Measurements from ENCODE around the gene STAT5A. TPM values are rescaled to one million over a fixed set of nuclear protein-coding genes. Genes with fewer than 3 reads are reported as not detected.

STAT5A gene
- total RNA-seq, 1 donor from 2014 or later = 130 TPM

DNA sequence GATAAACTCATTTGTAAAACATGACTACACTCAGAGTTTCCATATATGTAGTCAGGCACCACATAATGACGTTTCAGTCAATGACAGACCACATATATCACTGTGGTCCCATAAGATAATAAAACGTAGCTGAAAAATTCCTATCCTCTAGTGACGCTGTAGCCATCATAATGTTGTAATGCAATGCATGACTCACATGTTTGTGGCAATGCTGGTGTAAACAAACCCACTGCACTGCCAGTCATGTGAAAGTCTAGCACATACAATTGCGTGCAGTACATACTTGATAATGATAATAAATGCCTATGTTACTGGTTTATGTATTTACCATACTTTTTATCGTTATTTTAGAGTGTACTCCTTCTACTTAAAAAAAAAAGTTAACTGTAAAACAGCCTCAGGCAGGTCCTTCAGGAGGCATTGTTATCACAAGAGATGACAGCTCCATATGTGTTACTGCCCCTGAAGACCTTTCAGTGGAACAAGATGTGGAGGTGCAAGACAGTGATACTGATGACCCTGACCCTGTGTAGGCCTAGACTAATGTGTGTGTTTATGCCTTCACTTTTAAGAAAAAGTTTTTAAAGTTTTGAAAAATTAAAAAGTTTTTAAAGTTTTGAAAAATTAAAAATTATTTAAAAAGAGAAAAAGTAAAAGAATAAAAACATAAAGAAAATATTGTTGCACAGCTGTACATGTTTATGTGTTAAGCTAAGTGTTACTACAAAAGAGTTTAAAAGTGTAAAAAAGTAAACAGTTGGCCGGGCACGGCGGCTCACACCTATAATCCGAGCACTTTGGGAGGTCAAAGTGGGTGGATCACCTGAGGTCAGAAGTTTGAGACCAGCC, 21.2 kb upstream of the STAT5A start:
- DNase-seq (ENCODE audit: low spot score) = no peak

GRCh38 chr17:42268236-42268635, 20.1 kb upstream of the STAT5A start:
- no peak for DNase-seq (ENCODE audit: low spot score)

- DNase-seq (ENCODE audit: low spot score) = no peak
Measured at GRCh38 chr17:42270170-42270535, 18.1 kb upstream of the STAT5A start.

- DNase-seq (ENCODE audit: low spot score) = no peak
Measured at GRCh38 chr17:42270596-42270995, 17.7 kb upstream of the STAT5A start.

DNA sequence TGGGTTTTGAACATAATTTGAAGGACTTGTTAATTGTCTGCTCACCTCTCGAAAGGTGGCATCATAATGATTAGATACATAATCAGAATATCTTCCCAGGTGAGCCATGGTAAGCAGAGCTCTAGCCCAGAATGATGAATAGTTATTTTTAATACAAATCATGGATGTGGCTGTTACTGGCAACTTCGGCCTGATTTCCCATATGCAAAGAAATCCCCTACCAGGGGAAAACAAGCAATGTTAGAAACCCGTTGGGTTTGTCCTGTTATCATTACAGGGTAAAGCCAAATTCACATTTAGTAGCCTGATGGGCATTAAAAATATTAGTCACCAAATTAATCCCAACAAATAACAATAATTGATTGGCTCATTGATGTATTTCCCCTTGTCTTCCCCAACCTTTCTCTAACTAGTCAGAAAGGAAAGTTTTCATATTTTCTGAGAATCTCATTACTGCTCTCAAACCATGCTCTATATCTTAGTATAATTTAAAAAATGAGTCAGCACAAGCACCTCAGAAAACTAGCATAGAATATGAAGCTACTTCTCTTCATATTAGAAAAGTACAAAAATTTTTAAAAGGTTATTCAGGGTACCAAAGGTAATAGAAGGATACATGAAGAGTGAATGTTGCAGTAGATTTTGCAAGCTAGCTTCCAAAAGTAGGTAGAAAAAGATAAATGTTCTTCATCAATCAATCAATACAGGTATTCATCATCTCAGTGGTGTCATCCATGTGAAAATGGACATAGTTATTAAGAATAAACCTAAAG, 17.1 kb upstream of the STAT5A start:
- no peak for DNase-seq (ENCODE audit: low spot score)

DNA sequence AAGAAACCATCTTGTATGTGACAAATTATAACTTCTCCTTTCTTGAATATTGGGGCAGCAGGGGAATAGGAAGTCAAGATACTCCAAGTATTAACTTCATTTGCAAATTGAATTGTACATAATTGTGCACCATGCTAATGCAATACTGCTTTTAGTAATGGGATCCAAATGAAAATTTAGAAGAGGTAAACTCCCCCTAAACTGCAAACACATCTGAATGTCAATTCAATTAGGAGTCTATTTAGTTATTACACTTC, 16.6 kb upstream of the STAT5A start:
- DNase-seq (ENCODE audit: low spot score) = no peak

- no peak for DNase-seq (ENCODE audit: low spot score)
Measured at GRCh38 chr17:42272162-42272907, 16.0 kb upstream of the STAT5A start.

DNA sequence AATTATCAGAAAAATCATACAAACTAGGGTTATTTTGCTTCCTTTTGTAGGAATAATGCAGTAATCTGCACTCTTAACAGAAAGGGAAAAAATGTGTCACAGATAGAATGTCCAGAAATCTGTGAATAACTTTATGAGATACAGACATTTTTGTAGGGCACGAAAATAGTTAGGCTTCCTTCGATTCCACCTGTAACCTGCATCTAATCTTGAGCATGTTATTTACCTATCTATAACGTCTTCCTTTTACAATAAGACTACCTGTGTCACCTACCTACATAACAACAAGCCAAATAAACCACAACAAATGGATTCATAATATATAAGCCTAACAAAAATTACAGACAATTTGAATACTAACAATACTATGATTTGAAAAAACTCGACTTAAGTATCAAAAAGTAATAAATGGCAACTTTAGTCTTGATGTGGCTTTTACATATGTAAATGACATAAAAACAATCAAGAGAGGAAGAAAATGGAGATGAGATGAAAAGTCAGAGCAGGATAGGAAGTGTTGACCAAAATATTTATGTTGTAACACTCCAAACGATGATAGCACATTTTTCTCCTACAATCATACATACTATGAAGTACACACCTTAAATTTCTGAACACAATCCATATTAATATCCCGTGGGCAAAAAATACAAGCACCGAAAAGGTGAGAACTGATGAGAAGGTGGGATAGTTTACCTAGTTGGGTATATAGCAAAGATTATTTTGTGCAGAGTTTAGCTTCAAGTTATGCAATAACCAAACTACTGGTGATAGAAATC, 14.6 kb upstream of the STAT5A start:
- no peak for DNase-seq (ENCODE audit: low spot score)

DNA sequence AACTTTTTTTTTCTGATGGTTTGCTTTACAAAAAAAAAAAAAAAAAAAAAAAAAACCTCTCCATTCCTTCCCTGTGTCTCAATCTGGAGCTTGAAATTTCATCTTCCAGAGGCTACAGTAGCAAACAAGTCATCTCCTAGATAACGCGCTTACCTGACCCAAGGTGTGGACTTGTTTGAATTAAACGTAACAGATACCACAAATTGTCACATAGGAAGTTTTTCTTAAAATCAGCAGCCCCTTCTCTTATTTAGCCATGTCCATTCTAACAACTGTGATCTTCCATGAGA, 14.1 kb upstream of the STAT5A start:
- no peak for DNase-seq (ENCODE audit: low spot score)

DNA sequence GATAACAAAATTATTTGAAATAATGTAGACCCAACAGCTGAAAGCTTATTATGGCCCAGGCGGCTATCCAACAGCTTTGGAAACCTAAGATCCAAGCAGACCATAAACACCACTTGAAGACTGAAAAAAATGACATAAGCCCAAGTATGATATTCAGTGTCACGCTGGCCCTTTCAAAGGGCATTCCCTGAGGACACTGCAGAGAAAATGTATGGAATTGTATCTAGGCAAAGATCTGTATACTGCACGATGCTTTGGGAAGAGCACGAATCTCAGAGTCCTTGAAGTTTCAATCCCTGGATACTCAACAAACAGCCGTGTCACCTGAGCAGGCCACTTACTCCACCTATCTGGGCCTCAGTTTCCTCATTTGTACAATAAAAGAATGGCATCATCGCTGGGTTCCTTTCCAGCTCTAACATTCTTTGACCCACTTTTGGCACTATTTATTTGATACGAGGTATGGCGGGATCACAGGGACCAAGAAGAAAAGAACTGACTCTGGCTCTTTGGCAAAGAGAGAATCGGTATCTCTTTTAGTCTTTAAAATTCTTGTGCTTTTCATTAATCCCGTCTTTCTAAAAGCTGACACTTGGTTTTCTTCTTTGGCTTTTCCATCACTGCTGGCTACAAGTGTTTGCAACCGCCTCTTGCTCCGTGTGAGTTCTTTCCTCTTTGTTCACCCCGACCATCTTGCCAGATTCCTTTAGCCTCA, 13.3 kb upstream of the STAT5A start:
- DNase-seq (ENCODE audit: low spot score) = no peak

DNA sequence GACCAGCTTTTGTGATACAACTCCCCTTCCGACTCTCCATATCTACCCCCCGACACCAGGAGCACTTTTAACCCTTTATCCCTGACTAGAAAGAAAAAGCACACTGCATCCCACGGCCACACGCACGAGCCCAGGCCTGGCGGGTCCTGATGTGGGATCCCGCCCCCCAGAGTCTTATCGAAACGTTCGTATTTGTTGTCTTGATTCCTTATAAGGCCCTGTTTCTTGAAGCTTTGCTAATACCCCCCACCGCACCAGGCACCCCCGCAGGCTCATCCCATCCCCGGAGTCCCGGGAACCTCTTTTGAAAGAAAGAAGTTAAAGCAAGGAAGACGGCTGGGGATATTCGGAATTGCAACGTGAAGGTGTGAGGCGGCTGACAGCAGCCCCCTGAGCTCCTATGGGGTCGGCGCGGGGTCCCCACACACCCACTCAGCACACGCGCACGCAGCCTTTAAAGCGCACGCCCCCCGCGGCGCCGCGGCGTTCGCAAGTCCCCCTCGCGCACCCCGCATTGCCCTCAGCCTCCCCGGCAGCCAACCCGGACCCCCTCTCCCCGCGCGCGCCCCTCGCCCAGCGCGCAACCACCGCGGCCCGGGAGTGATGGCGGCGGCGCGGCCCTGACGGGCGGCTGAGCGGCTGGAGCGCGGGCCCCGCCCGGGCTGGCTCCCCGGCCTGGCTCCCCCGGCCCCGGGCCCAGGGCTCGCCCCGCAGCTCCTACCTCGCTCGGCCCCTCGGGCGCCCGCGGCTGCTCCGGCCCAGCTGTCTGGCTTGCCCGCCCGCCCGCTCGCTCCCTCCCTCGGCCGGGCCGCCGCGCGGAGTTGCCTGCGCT, 12.6 kb upstream of the STAT5A start:
- DNase-seq (ENCODE audit: low spot score) = peak; percentile 85

GRCh38 chr17:42276359-42276608, 12.0 kb upstream of the STAT5A start, which contains the start of gene STAT5B:
TSS of gene STAT5B (minus strand) at chr17:42276391. CDS start at chr17:42232127, 44,264 bp downstream.
- peak; percentile 95 for DNase-seq (ENCODE audit: low spot score)

DNA sequence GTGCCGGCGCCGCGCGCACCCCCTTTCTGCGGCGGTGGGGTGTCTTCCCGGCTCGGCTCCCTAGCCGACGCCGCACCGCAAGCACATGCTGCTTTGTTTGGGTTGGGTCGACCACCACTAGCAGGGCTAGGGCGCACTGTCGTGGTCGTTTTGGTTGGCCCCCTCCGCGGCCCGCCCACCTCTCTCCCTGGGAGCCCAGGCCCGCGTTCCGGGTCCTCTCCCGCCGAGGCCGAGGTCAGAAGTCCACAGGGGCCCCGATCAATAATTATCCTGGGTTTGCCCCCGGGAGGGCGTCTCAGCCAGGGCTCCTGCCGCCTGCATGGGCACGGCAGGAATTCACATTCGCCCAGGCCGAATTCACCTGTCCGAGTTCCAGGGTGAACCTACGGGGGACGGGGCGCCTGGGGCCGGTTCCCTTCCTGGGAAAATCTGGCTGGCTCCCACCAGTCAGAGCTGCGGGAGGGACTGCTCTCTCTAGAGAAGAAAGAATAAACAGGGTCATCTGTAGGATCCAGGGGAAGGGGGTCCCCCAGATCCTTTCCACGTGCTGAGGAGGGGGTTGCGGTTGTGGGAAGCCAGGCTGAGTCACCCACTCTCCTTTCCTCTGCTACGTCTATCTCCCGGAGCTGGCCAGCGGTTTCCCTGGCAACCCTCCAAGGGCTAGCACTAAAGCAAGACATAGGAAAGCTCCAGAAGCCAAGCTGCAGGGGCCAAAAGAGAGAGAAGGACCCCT, 11.5 kb upstream of the STAT5A start:
- peak; percentile 93 for DNase-seq (ENCODE audit: low spot score)

GRCh38 chr17:42277342-42277712, 11.0 kb upstream of the STAT5A start:
- no peak for DNase-seq (ENCODE audit: low spot score)

DNA sequence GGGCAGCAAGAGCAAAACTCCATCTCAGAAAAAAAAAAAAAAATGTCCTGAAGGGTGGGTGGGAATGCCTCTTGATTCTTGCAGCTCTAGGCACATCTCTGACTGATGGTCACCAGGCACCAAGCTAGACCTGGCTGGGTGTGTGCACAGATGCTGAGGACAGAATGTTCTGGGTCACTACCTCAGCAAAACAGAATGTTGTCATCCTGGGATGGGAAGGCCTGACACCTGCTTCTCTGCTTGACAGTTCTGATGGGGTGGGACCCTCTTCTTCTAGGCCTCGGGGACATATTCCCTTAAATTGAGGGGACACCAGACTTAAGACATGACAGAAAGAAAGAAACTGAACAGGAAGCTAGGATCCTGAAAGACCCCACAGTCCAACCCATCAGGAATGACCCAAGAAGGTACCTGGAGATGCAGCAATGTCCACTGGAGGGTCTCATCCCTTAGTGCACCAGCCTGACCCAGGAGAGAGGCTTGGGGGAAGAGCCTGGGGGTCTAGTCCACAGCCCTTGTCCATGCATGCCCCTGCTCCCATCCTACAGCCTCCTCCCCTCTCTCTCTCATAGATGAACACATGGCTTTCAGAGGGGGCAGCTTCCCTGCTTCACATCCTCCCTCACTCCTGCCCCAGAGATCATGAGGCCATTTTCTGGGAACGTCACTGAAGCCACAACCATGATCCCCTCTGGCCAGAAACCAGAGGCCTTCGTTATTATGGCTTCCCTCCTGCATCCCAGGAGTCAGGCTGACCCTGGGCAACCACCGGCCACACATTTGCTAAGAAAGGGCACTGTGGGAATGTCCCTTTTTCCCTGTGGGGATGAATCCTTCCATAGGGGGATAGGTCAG, 8.3 kb upstream of the STAT5A start:
- DNase-seq (ENCODE audit: low spot score) = peak; percentile 60

DNA sequence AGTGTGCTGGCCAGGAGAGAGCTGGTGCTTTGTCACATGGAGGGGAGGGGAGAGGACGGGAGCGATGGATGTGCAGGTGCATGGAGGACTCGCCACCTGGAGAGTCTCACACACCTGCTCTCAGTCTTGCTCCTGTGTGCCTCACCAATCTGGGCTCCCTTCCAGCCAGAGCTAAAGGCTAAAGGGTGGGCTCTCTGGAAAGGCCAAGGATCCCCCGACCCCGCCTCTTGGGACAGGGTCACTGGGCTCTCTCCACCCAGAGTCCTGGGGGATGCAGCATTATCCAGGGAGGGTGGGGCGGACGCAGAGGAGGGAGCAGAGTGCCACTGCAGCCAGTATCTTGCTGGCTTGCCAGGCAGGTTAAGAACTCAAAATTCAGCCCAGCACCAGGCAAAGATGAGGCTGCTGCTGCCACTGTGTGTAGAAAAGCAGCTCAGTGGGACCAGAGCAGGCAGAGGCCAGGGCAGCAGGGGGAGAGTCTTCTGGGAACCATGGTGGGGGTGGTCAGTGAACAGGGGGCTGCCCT, 6.7 kb upstream of the STAT5A start:
- peak; percentile 53 for DNase-seq (ENCODE audit: low spot score)

- peak; percentile 47 for DNase-seq (ENCODE audit: low spot score)
Measured at GRCh38 chr17:42282478-42283080, 5.7 kb upstream of the STAT5A start.

Measured in mesenteric fat pad (tissue), 1 donor.